T-helper 17 cell (primary cell): Measurements from ENCODE around the gene CD300H. TPM values are rescaled to one million over a fixed set of nuclear protein-coding genes. Genes with fewer than 3 reads are reported as not detected.

ENCODE experiments used
- ATAC-seq: fragments of 150-1000 bp; cut with Tn5 transposase; 2 replicates; pipeline ENCODE4 v1.10.0; 2021; ENCODE audit warnings: mild to moderate bottlenecking, moderate library complexity
- DNase-seq, 3 donors: peaks; one replicate each; pipeline versions ENCODE4 v3.0.0 to v3.0.0-alpha.2; 2020 to 2021
- H3K9me3 ChIP-seq: one replicate; pipeline ENCODE4 v1.7.0; 2013; ENCODE audit warnings: low read length, mild to moderate bottlenecking; ENCODE audit not compliant: control insufficient read depth, poor library complexity, severe bottlenecking
- H3K27ac Mint-ChIP-seq: one replicate; pipeline ENCODE4 v1.8.0; 2022; ENCODE audit warnings: mild to moderate bottlenecking, moderate library complexity, mixed read lengths
- H3K27me3 Mint-ChIP-seq: one replicate; pipeline ENCODE4 v1.8.0; 2022; ENCODE audit warnings: mixed read lengths
- H3K36me3 Mint-ChIP-seq: one replicate; pipeline ENCODE4 v1.8.0; 2022; ENCODE audit warnings: low read depth, mixed read lengths
- H3K4me1 Mint-ChIP-seq: one replicate; pipeline ENCODE4 v1.8.0; 2022; ENCODE audit warnings: mild to moderate bottlenecking, mixed read lengths
- H3K4me3 Mint-ChIP-seq: one replicate; pipeline ENCODE4 v1.8.0; 2022; ENCODE audit warnings: mild to moderate bottlenecking, moderate library complexity, mixed read lengths
- total RNA-seq, 4 donors: library from RNA in 2 of 4; stranded (reverse) in 2 of 4; gene quantifications; one replicate each; pipeline ENCODE4 v1.2.3 and lab custom pipeline; 2022 to 2026

The CD300H gene
- total RNA-seq, 2 donors from 2014 or later: not detected

GRCh38 chr17:74512624-74513091 lies 54.7 kb downstream of the CD300H start:
- no peak overlapping the region for H3K4me3 Mint-ChIP-seq
- DNase-seq (no peak), ATAC-seq (peak; percentile 50)
- H3K27ac Mint-ChIP-seq: no peak overlapping the region
- H3K36me3 Mint-ChIP-seq: peaks cover 4% of the 10 kb centered on the region
- H3K27me3 Mint-ChIP-seq: peaks cover 34% of the 10 kb centered on the region
- no peaks in the 10 kb centered on the region for H3K9me3 ChIP-seq
- H3K4me1 Mint-ChIP-seq: no peaks in the 10 kb centered on the region

GRCh38 chr17:74512036-74512435 lies 55.3 kb downstream of the CD300H start:
- H3K4me1 Mint-ChIP-seq: no peaks in the 10 kb centered on the region
- peaks cover 4% of the 10 kb centered on the region for H3K36me3 Mint-ChIP-seq
- ATAC-seq (no peak), DNase-seq (no peak)
- H3K4me3 Mint-ChIP-seq: no peak overlapping the region
- peak overlapping the region; percentile 65 for H3K27ac Mint-ChIP-seq
- H3K9me3 ChIP-seq: no peaks in the 10 kb centered on the region
- H3K27me3 Mint-ChIP-seq: peaks cover 33% of the 10 kb centered on the region

Other genes with a start within 250 kb of the CD300H start
- 1 to 10 TPM; 2.3 to 2.8 TPM for gene KIF19, start 241.3 kb downstream of the CD300H start, total RNA-seq
- gene BTBD17, start 205.6 kb downstream of the CD300H start, total RNA-seq: not detected
- not detected for gene GPR142, start 200.0 kb downstream of the CD300H start, total RNA-seq
- under 1 TPM in 1 of 2 donors, not detected in 1; 0.18 TPM for gene GPRC5C, start 135.4 kb downstream of the CD300H start, total RNA-seq
- 1 to 10 TPM; 2.4 to 9.6 TPM for gene CD300A, start 100.9 kb downstream of the CD300H start, total RNA-seq
- gene CD300LB, start 36.0 kb downstream of the CD300H start, total RNA-seq: 1 to 10 TPM in 1 of 2 donors, under 1 TPM in 1; 0.34 to 1.4 TPM
- gene CD300C, start 21.4 kb downstream of the CD300H start, total RNA-seq: 1 to 10 TPM in 1 of 2 donors, under 1 TPM in 1; 0.37 to 1.2 TPM
- not detected for gene CD300LD, start 24.8 kb upstream of the CD300H start, total RNA-seq
- gene CD300E, start 56.2 kb upstream of the CD300H start, total RNA-seq: 1 to 10 TPM in 1 of 2 donors, under 1 TPM in 1; 0.81 to 5.7 TPM
- 1 to 10 TPM in 1 of 2 donors, under 1 TPM in 1; 0.29 to 1.9 TPM for gene CD300LF, start 145.4 kb upstream of the CD300H start, total RNA-seq
- gene RAB37, start 169.7 kb upstream of the CD300H start, total RNA-seq: 10 to 100 TPM; 41.4 to 83.3 TPM
- 100 to 1,000 TPM; 130 to 132 TPM for gene NHERF1, start 181.1 kb upstream of the CD300H start, total RNA-seq
- 10 to 100 TPM; 32.3 to 32.8 TPM for gene NAT9, start 208.8 kb upstream of the CD300H start, total RNA-seq